HEK293 (cell line): ENCODE data around the gene IGFBP7.

ENCODE experiments used
- ZNF202 ChIP-seq: fragments of 450-650 bp; formaldehyde crosslinking; IDR thresholded peaks from 2 replicates; pipeline ENCODE4 v1.5.1; 2016; ENCODE audit warnings: missing biosample characterization, missing genetic modification characterization, borderline replicate concordance
- ZNF292 ChIP-seq: fragments of 450-650 bp; formaldehyde crosslinking; IDR thresholded peaks from 2 replicates; pipeline ENCODE4 v1.5.1; 2016; ENCODE audit warnings: low read depth, missing biosample characterization, missing genetic modification characterization, borderline replicate concordance

- no peak for TF ChIP-seq ZNF292 (tag by site-specific recombination)
- TF ChIP-seq ZNF202: no peak
Observed at GRCh38 chr4:57148831-57149505, 38.8 kb upstream of the IGFBP7 start.
